ENCODE results near the gene MAN2A1. TPM values are rescaled to one million over a fixed set of nuclear protein-coding genes. Genes with fewer than 3 reads are reported as not detected.
A peak's percentile ranks its signal among the peaks of the same experiment; 100 is the strongest.

Gene MAN2A1
- polyA plus RNA-seq, 2 of the 4 experiments (the other 2 are of a cell fraction) = 15.8 to 51.5 TPM

- CTCF ChIA-PET = interaction anchor here (1.3 to 1.6 kb wide), 3 partner anchors 11 to 79 kb away, joined by 3 to 5 read pairs (median 4); no protein-coding TSS in a partner anchor
- 43% methylated on average over 7 of the region's 7 CpGs for WGBS (ENCODE audit: missing lambda C conversion rate)
Observed at GRCh38 chr5:109769597-109770291, 80.0 kb downstream of the MAN2A1 start.

DNA sequence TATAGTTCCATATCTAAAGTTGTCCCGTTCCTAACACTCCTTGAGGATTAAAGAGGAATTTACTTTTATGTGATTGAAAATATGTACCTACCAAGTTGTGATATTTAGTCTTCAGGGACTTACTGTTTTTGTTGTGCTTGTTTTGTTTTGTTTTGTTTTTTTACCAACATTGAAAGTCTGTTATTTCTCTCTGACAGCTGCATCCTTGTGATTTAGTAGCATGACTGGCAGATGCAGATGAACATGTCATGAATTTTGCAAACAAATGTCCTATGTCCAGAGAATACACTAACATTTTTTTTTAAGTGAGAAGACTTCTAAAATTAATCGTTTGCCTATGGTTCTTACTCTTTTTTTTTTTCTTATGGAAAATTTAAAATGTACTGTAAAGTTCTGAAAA lies 85.4 kb downstream of the MAN2A1 start:
- FAIRE-seq (no peak), ATAC-seq (no peak), DNase-seq (ENCODE audit: low read depth in 1 of 2, low spot score in 1 of 2) (no peak)
- no peak for TF ChIP-seq CEBPB (IDR thresholded peaks at IDR 0.05)
- TF ChIP-seq BHLHE40 (IDR thresholded peaks at IDR 0.05; ENCODE audit: low read depth, low read length) = no peak
- TF ChIP-seq CBX2 (IDR thresholded peaks at IDR 0.05; ENCODE audit: borderline replicate concordance, low read depth) = no peak
- no peak for TF ChIP-seq JUNB (IDR thresholded peaks at IDR 0.05)
- no peak for TF ChIP-seq PHF8 (IDR thresholded peaks at IDR 0.05; ENCODE audit: borderline replicate concordance, low read depth)
- TF ChIP-seq, protein P1, sequence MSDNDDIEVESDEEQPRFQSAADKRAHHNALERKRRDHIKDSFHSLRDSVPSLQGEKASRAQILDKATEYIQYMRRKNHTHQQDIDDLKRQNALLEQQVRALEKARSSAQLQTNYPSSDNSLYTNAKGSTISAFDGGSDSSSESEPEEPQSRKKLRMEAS (IDR thresholded peaks at IDR 0.05) = no peak
- TF ChIP-seq HES2 (IDR thresholded peaks at IDR 0.05) = no peak
- no peak for TF ChIP-seq ZC3H11A (IDR thresholded peaks at IDR 0.05)
- TF ChIP-seq TFCP2L1 (CRISPR knock-in tag; IDR thresholded peaks at IDR 0.05) = no peak
- no peak for TF ChIP-seq JUN (IDR thresholded peaks at IDR 0.05)
- TF ChIP-seq POLR2AphosphoS2 (conservative IDR thresholded peaks at IDR 0.05; ENCODE audit: low read length) = no peak
- no peaks in the 10 kb centered on the region for H3K9me3 ChIP-seq
- H3K27ac ChIP-seq = no peak overlapping the region
- ChIA-PET POLR2A (no interaction called here), CTCF (no interaction called here)
- no peak overlapping the region for H3K4me3 ChIP-seq
- peaks cover under 1% of the 10 kb centered on the region; the same call in 1 of the 3 replicates for H3K4me1 ChIP-seq
- H3K4me2 ChIP-seq = no peak overlapping the region
- 75% methylated on average over 2 of the region's 2 CpGs for WGBS (ENCODE audit: missing lambda C conversion rate)

More at GRCh38 chr5:109769597-109770291, 80.0 kb downstream of the MAN2A1 start:
- DNase-seq (ENCODE audit: low read depth in 1 of 2, low spot score in 1 of 2) (peak in 1 of 2 experiments; percentile 25), FAIRE-seq (no peak), ATAC-seq (peak; percentile 77 to 81; a peak in 5 of 6 replicates)
- peak overlapping the region; percentile 60 for H3K4me2 ChIP-seq
- TF ChIP-seq SREBF2 (IDR thresholded peaks at IDR 0.05) = no peak
- no peak for TF ChIP-seq KDM5A (IDR thresholded peaks at IDR 0.05)
- no peak for TF ChIP-seq CEBPB (IDR thresholded peaks at IDR 0.05)
- no peak for TF ChIP-seq ZC3H11A (IDR thresholded peaks at IDR 0.05)
- no peak for TF ChIP-seq USF2 (IDR thresholded peaks at IDR 0.05)
- no peak for TF ChIP-seq ZNF302 (CRISPR knock-in tag; IDR thresholded peaks at IDR 0.05)
- no peak for TF ChIP-seq CHD2 (IDR thresholded peaks at IDR 0.05; ENCODE audit: low read length, partially characterized antibody)
- no peak for TF ChIP-seq JUNB (IDR thresholded peaks at IDR 0.05)
- TF ChIP-seq PBX3 (IDR thresholded peaks at IDR 0.05) = no peak
- TF ChIP-seq, protein P2, sequence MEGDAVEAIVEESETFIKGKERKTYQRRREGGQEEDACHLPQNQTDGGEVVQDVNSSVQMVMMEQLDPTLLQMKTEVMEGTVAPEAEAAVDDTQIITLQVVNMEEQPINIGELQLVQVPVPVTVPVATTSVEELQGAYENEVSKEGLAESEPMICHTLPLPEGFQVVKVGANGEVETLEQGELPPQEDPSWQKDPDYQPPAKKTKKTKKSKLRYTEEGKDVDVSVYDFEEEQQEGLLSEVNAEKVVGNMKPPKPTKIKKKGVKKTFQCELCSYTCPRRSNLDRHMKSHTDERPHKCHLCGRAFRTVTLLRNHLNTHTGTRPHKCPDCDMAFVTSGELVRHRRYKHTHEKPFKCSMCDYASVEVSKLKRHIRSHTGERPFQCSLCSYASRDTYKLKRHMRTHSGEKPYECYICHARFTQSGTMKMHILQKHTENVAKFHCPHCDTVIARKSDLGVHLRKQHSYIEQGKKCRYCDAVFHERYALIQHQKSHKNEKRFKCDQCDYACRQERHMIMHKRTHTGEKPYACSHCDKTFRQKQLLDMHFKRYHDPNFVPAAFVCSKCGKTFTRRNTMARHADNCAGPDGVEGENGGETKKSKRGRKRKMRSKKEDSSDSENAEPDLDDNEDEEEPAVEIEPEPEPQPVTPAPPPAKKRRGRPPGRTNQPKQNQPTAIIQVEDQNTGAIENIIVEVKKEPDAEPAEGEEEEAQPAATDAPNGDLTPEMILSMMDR (IDR thresholded peaks at IDR 0.05) = no peak
- no peak for TF ChIP-seq FOSB (CRISPR knock-in tag; IDR thresholded peaks at IDR 0.05)
- TF ChIP-seq MAFK (IDR thresholded peaks at IDR 0.05; ENCODE audit: partially characterized antibody) = no peak
- TF ChIP-seq RFX5 (IDR thresholded peaks at IDR 0.05) = no peak
- no peak for TF ChIP-seq HEYL (CRISPR knock-in tag; IDR thresholded peaks at IDR 0.05)
- no peak for TF ChIP-seq PHF8 (IDR thresholded peaks at IDR 0.05; ENCODE audit: borderline replicate concordance, low read depth)
- no peak for TF ChIP-seq CHD4 (IDR thresholded peaks at IDR 0.05; ENCODE audit: borderline replicate concordance)
- TF ChIP-seq RCOR1 (IDR thresholded peaks at IDR 0.05; ENCODE audit: low read depth, low read length) = no peak
- TF ChIP-seq EHF (CRISPR knock-in tag; IDR thresholded peaks at IDR 0.05) = no peak
- TF ChIP-seq FOSL2 (IDR thresholded peaks at IDR 0.05) = no peak
- no peak for TF ChIP-seq FOSL2 (CRISPR knock-in tag; IDR thresholded peaks at IDR 0.05)
- TF ChIP-seq JUN (IDR thresholded peaks at IDR 0.05) = no peak
- POLR2A ChIA-PET = no interaction called here
- H3K4me3 ChIP-seq = no peak overlapping the region
- peaks cover 11% of the 10 kb centered on the region; the same call in 2 of the 3 replicates for H3K4me1 ChIP-seq
- H3K27ac ChIP-seq = 0 out of 6 replicates have a peak overlapping the region, but pooled peaks have one; percentile 8 to 27
- no peaks in the 10 kb centered on the region for H3K9me3 ChIP-seq
